Measurements from ENCODE around the gene FTCDNL1.

DNA sequence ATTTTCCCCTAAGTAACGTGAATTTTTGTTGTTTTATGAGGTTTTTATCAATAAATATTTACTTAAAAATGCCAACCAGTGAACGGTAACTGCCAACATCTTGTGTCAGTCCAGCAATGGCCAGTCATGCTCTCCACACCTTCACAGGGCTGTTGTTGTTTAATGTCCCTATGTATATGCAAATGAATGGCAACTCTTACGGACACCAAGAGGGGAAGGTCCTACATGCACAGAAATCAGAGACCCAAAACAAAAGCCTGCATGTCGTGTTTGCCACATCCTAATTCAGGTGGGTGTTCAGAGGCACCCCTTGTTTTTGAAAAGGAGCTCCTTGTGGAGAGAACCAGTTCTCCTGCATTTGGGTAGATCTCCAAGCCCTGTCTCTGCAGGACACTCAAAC is 4.8 kb upstream of the FTCDNL1 start:
- TF ChIP-seq, protein P1, sequence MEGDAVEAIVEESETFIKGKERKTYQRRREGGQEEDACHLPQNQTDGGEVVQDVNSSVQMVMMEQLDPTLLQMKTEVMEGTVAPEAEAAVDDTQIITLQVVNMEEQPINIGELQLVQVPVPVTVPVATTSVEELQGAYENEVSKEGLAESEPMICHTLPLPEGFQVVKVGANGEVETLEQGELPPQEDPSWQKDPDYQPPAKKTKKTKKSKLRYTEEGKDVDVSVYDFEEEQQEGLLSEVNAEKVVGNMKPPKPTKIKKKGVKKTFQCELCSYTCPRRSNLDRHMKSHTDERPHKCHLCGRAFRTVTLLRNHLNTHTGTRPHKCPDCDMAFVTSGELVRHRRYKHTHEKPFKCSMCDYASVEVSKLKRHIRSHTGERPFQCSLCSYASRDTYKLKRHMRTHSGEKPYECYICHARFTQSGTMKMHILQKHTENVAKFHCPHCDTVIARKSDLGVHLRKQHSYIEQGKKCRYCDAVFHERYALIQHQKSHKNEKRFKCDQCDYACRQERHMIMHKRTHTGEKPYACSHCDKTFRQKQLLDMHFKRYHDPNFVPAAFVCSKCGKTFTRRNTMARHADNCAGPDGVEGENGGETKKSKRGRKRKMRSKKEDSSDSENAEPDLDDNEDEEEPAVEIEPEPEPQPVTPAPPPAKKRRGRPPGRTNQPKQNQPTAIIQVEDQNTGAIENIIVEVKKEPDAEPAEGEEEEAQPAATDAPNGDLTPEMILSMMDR (IDR thresholded peaks at IDR 0.05; ENCODE audit: low read length) = no peak
- TF ChIP-seq EZH2phosphoT487 (IDR thresholded peaks at IDR 0.05; ENCODE audit: low read length) = no peak
